Mesenchymal stem cell (in vitro differentiated cells and primary cell): ENCODE results near the gene ALDH16A1.
A peak's percentile ranks its signal among the peaks of the same experiment; 100 is the strongest.

Source experiments
- DNase-seq: peaks from one replicate; pipeline ENCODE4 v3.0.0-alpha.2; 2013
- H2AFZ ChIP-seq: one replicate; pipeline ENCODE4 v1.6.1; 2013; ENCODE audit warnings: low read depth, mild to moderate bottlenecking, control low read depth, inconsistent platforms, low read length, moderate library complexity
- H2AK5ac ChIP-seq: 2 replicates; pipeline ENCODE4 v1.6.1; 2013; ENCODE audit warnings: low read length, moderate library complexity, mild to moderate bottlenecking, inconsistent platforms; ENCODE audit not compliant: severe bottlenecking
- H2BK120ac ChIP-seq: one replicate; pipeline ENCODE4 v1.6.1; 2013; ENCODE audit warnings: low read depth, mild to moderate bottlenecking, inconsistent platforms, low read length, moderate library complexity
- H2BK12ac ChIP-seq, 2 experiments: one replicate each; pipeline ENCODE4 v1.6.1; 2013; ENCODE audit warnings: inconsistent platforms in 2 of 2, low read length in 2 of 2, mild to moderate bottlenecking in 2 of 2, moderate library complexity in 2 of 2, control low read depth in 1 of 2
- H2BK15ac ChIP-seq: one replicate; pipeline ENCODE4 v1.6.1; 2013; ENCODE audit warnings: mild to moderate bottlenecking, low read depth, inconsistent platforms; ENCODE audit not compliant: poor library complexity, severe bottlenecking
- H2BK5ac ChIP-seq: 2 replicates; pipeline ENCODE4 v1.6.1; 2013; ENCODE audit warnings: low read depth, mild to moderate bottlenecking, low read length, control low read depth, inconsistent platforms; ENCODE audit not compliant: poor library complexity, severe bottlenecking
- H3K14ac ChIP-seq, 2 experiments: one replicate each; pipeline ENCODE4 v1.6.1; 2013; ENCODE audit warnings: inconsistent platforms in 2 of 2, low read length in 2 of 2, control low read depth in 1 of 2, mild to moderate bottlenecking in 1 of 2, moderate library complexity in 1 of 2
- H3K18ac ChIP-seq, 2 experiments: one replicate each; pipeline ENCODE4 v1.6.1; 2013; ENCODE audit warnings: inconsistent platforms in 2 of 2, low read length in 2 of 2, control low read depth in 1 of 2, low read depth in 1 of 2, mild to moderate bottlenecking in 1 of 2
- H3K23ac ChIP-seq, 2 experiments: one replicate each; pipeline ENCODE4 v1.6.1; 2013; ENCODE audit warnings: inconsistent platforms in 2 of 2, low read length in 2 of 2, mild to moderate bottlenecking in 2 of 2, moderate library complexity in 2 of 2, control low read depth in 1 of 2
- H3K27ac ChIP-seq: 2 replicates; pipeline ENCODE4 v1.5.1; 2013; ENCODE audit warnings: mild to moderate bottlenecking, moderate library complexity, low read length, control low read depth, inconsistent platforms; ENCODE audit not compliant: poor library complexity, severe bottlenecking
- H3K27me3 ChIP-seq, 2 experiments: 2 replicates each; pipeline versions ENCODE4 v1.6.1 to v1.7.0; 2013; ENCODE audit warnings: low read length in 2 of 2, mild to moderate bottlenecking in 2 of 2, moderate library complexity in 2 of 2, control low read depth in 1 of 2, inconsistent platforms in 1 of 2; ENCODE audit not compliant: control insufficient read depth in 1 of 2, insufficient read depth in 1 of 2
- H3K36me3 ChIP-seq, 2 experiments: 2 replicates each; pipeline versions ENCODE4 v1.6.1 to v1.7.0; 2013; ENCODE audit warnings: low read length in 2 of 2, control low read depth in 1 of 2, inconsistent platforms in 1 of 2, low read depth in 1 of 2, mild to moderate bottlenecking in 1 of 2; ENCODE audit not compliant: insufficient read depth in 2 of 2, control insufficient read depth in 1 of 2
- H3K4ac ChIP-seq, 2 experiments: one replicate each; pipeline ENCODE4 v1.6.1; 2013; ENCODE audit warnings: inconsistent platforms in 2 of 2, low read length in 2 of 2, mild to moderate bottlenecking in 2 of 2, moderate library complexity in 2 of 2, control low read depth in 1 of 2, low read depth in 1 of 2
- H3K4me1 ChIP-seq: 2 replicates; pipeline ENCODE4 v1.6.1; 2013; ENCODE audit warnings: low read depth, low read length, control low read depth; ENCODE audit not compliant: control insufficient read depth, insufficient read depth
- H3K4me2 ChIP-seq: 2 replicates; pipeline ENCODE4 v1.6.1; 2013; ENCODE audit warnings: low read length, mild to moderate bottlenecking, inconsistent platforms; ENCODE audit not compliant: poor library complexity, severe bottlenecking
- H3K4me3 ChIP-seq, 2 experiments: 2 replicates each; pipeline versions ENCODE4 v1.5.1 to v1.7.0; 2013; ENCODE audit warnings: low read length in 2 of 2, mild to moderate bottlenecking in 2 of 2, control low read depth in 1 of 2, low read depth in 1 of 2; ENCODE audit not compliant: insufficient read depth in 1 of 2
- H3K79me1 ChIP-seq: replicated peaks from 2 replicates; pipeline ENCODE4 v1.6.1; 2013; ENCODE audit warnings: mild to moderate bottlenecking, control low read depth, low read length, inconsistent platforms; ENCODE audit not compliant: poor library complexity, severe bottlenecking
- H3K9ac ChIP-seq: 2 replicates; pipeline ENCODE4 v1.7.0; 2013; ENCODE audit warnings: mild to moderate bottlenecking, low read length, moderate library complexity
- H3K9me3 ChIP-seq: 2 replicates; pipeline ENCODE4 v1.7.0; 2013; ENCODE audit warnings: mild to moderate bottlenecking, low read length; ENCODE audit not compliant: control insufficient read depth
- H4K8ac ChIP-seq: one replicate; pipeline ENCODE4 v1.6.1; 2013; ENCODE audit warnings: inconsistent platforms, mild to moderate bottlenecking, low read length, moderate library complexity
- H4K91ac ChIP-seq: one replicate; pipeline ENCODE4 v1.6.1; 2013; ENCODE audit warnings: mild to moderate bottlenecking, low read length, inconsistent platforms
- WGBS: methylation state at CpG from one replicate; pipeline ENCODE4 v1.1.7; 2013; ENCODE audit warnings: mixed read lengths; 5-methylcytosine and 5-hydroxymethylcytosine counted together

ALDH16A1 gene

DNA sequence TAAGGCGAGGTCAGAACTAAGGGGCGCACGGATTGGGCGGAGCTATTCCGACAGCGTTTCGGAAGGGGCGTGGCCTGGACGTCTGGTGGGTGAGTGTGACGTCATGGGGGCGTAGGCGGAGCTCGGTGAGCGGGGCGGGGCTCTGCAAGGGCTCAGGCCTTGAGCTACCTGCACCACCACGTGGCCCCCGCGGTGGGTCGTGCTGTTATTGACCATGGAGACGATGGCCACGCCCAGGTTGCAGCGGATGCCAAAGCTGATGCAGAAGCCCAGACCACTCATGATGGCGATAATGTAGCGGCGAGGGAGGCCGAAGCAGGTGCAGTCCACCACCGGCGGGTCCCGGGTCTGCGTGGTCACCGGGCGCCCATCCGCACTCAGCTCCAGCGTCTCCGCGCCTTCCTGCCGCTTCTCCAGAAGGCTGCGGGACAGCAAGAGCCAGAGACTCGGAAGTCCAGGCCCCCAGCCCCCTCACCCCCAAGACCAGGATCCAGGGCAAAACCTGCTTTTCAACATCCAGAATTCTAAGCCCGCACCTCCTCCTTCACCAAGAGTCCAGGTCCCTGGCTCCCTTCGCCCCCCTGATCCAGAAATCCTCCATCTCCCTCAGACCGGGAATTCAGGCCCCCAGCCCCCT lies 16.5 kb upstream of the ALDH16A1 start:
- Histone ChIP-seq H2BK120ac (no peak overlapping the region), H2AK5ac (no peak overlapping the region), H3K9me3 (no peaks in the 10 kb centered on the region), H2BK5ac (no peak overlapping the region), H3K27ac (no peak overlapping the region), H3K36me3 (no peaks in the 10 kb centered on the region), H4K8ac (no peak overlapping the region), H3K4me2 (no peak overlapping the region), H2AFZ (no peak overlapping the region), H3K4me1 (peaks cover 8% of the 10 kb centered on the region), H3K4me3 (no peak overlapping the region), H3K4ac (no peak overlapping the region), H2BK15ac (no peak overlapping the region), H3K79me1 (no peaks in the 10 kb centered on the region), H3K14ac (no peak overlapping the region), H3K23ac (peak overlapping the region in 1 of 2 experiments; percentile 37), H3K27me3 (peaks cover 58 to 78% of the 10 kb centered on the region in 2 experiments), H4K91ac (no peak overlapping the region), H3K18ac (no peak overlapping the region), H2BK12ac (no peak overlapping the region), H3K9ac (no peak overlapping the region)
- DNase-seq: no peak
- 14% methylated on average over 42 of the region's 42 CpGs for WGBS

DNA sequence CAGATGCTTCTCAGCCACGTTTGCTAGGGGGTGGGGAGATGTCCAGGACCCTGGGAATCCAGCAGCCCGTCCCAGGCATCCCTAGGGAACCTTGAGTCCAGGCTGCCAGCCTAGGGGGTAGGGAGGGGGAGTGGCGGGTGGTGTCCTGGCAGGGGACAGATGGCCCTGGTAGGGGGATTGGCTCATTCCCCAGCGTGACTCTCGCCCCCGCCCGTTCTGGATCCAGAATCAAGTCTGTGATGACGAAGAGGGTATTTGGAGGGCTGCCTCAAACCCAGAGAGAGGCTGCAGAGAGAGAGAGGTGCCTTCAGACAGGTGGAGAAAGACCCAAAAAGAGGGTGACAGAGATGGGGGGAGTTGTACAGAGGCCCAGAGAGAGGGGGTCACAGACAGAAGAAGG lies 15.8 kb upstream of the ALDH16A1 start:
- WGBS: 21% methylated on average over 8 of the region's 8 CpGs

GRCh38 chr19:49438261-49438660 lies 14.8 kb upstream of the ALDH16A1 start:
- H2BK12ac ChIP-seq: no peak overlapping the region
- H3K79me1 ChIP-seq: no peaks in the 10 kb centered on the region
- no peak overlapping the region for H2BK5ac ChIP-seq
- H3K18ac ChIP-seq: no peak overlapping the region
- H3K14ac ChIP-seq: no peak overlapping the region
- H3K9ac ChIP-seq: no peak overlapping the region
- no peak overlapping the region for H2AFZ ChIP-seq
- peaks cover 14% of the 10 kb centered on the region for H3K4me1 ChIP-seq
- no peaks in the 10 kb centered on the region for H3K9me3 ChIP-seq
- no peak overlapping the region for H3K4me2 ChIP-seq
- DNase-seq: no peak
- no peak overlapping the region for H4K8ac ChIP-seq
- H3K27ac ChIP-seq: no peak overlapping the region
- H3K36me3 ChIP-seq: no peaks in the 10 kb centered on the region
- no peak overlapping the region for H2BK15ac ChIP-seq
- no peak overlapping the region for H3K23ac ChIP-seq
- H3K4ac ChIP-seq: no peak overlapping the region
- no peak overlapping the region for H3K4me3 ChIP-seq
- H2AK5ac ChIP-seq: no peak overlapping the region
- H4K91ac ChIP-seq: no peak overlapping the region
- no peak overlapping the region for H2BK120ac ChIP-seq
- H3K27me3 ChIP-seq: peaks cover 68 to 73% of the 10 kb centered on the region in 2 experiments
- WGBS: 30% methylated on average over 3 of the region's 6 CpGs

More for the DNA sequence above, 15.8 kb upstream of the ALDH16A1 start:
- Histone ChIP-seq H3K9ac (no peak overlapping the region), H3K14ac (no peak overlapping the region), H3K4me1 (peaks cover 8% of the 10 kb centered on the region), H2BK5ac (no peak overlapping the region), H2BK12ac (no peak overlapping the region), H4K91ac (no peak overlapping the region), H3K9me3 (no peaks in the 10 kb centered on the region), H3K27me3 (peaks cover 65 to 80% of the 10 kb centered on the region in 2 experiments), H3K18ac (no peak overlapping the region), H3K36me3 (no peaks in the 10 kb centered on the region), H2AFZ (no peak overlapping the region), H2BK15ac (no peak overlapping the region), H3K79me1 (no peaks in the 10 kb centered on the region), H2AK5ac (no peak overlapping the region), H3K23ac (no peak overlapping the region), H3K27ac (no peak overlapping the region), H3K4me2 (no peak overlapping the region), H2BK120ac (no peak overlapping the region), H3K4me3 (no peak overlapping the region), H4K8ac (no peak overlapping the region), H3K4ac (no peak overlapping the region)
- no peak for DNase-seq

GRCh38 chr19:49439836-49440235 lies 13.2 kb upstream of the ALDH16A1 start:
- H3K36me3 ChIP-seq: no peaks in the 10 kb centered on the region
- H3K27ac ChIP-seq: no peak overlapping the region
- H2BK5ac ChIP-seq: no peak overlapping the region
- H2BK12ac ChIP-seq: no peak overlapping the region
- no peak overlapping the region for H4K8ac ChIP-seq
- H3K4me3 ChIP-seq: no peak overlapping the region
- no peak overlapping the region for H3K18ac ChIP-seq
- no peak overlapping the region for H3K4me2 ChIP-seq
- no peak overlapping the region for H2AFZ ChIP-seq
- H3K4me1 ChIP-seq: peaks cover 14% of the 10 kb centered on the region
- H4K91ac ChIP-seq: no peak overlapping the region
- no peak overlapping the region for H2AK5ac ChIP-seq
- no peaks in the 10 kb centered on the region for H3K79me1 ChIP-seq
- H3K14ac ChIP-seq: no peak overlapping the region
- H3K27me3 ChIP-seq: peaks cover 62 to 72% of the 10 kb centered on the region in 2 experiments
- H3K23ac ChIP-seq: peak overlapping the region in 1 of 2 experiments; percentile 23
- H2BK120ac ChIP-seq: no peak overlapping the region
- no peak overlapping the region for H3K9ac ChIP-seq
- no peak for DNase-seq
- no peaks in the 10 kb centered on the region for H3K9me3 ChIP-seq
- no peak overlapping the region for H2BK15ac ChIP-seq
- no peak overlapping the region for H3K4ac ChIP-seq
- WGBS: 86% methylated on average over 1 of the region's 6 CpGs
